Measurements from ENCODE around the gene SYTL3. TPM values are rescaled to one million over a fixed set of nuclear protein-coding genes. Genes with fewer than 3 reads are reported as not detected.

The SYTL3 gene
- polyA plus RNA-seq, 1 of the 3 experiments (the other 2 are of a cell fraction): 2.3 TPM

- H2AFZ ChIP-seq (ENCODE audit: low read depth): no peak overlapping the region
- H3F3A ChIP-seq (replicated peaks; ENCODE audit: insufficient read depth): peaks cover 49% of the 10 kb centered on the region
- no peaks in the 10 kb centered on the region for H3K27me3 ChIP-seq (ENCODE audit: insufficient read depth)
- no peak for DNase-seq
- H3K4me1 ChIP-seq (ENCODE audit: control insufficient read depth in 1 of 2, insufficient read depth in 2 of 2, low read depth in 1 of 2, low read length in 1 of 2): peaks cover 18 to 23% of the 10 kb centered on the region in 2 experiments
- H3K9ac ChIP-seq: no peak overlapping the region
- H3K27ac ChIP-seq (ENCODE audit: low read depth in 2 of 2, low read length in 1 of 2): peak overlapping the region in 1 of 2 experiments; percentile 94; a peak in 2 of 4 replicates
- 77% methylated on average over 9 of the region's 10 CpGs for WGBS (ENCODE audit: low lambda C conversion rate)
- peaks cover 0 to under 1% of the 10 kb centered on the region in 2 experiments for H3K36me3 ChIP-seq (replicated peaks in 1 of 2; ENCODE audit: control insufficient read depth in 1 of 2, insufficient read depth in 2 of 2, low read length in 1 of 2)
- TF ChIP-seq USF2 (IDR thresholded peaks at IDR 0.05; ENCODE audit: borderline replicate concordance, low read depth, low read length) (no peak), NFIC (IDR thresholded peaks at IDR 0.05; ENCODE audit: borderline replicate concordance) (no peak), TCF12 (IDR thresholded peaks at IDR 0.05) (no peak), SIN3A (IDR thresholded peaks at IDR 0.05; ENCODE audit: borderline replicate concordance, low read depth, low read length) (no peak), TEAD4 (IDR thresholded peaks at IDR 0.05; ENCODE audit: borderline replicate concordance, insufficient read depth) (no peak)
- H3K9me2 ChIP-seq: no peaks in the 10 kb centered on the region
- peaks cover 28% of the 10 kb centered on the region for H3K79me2 ChIP-seq (ENCODE audit: insufficient read depth)
- no peak overlapping the region for H3K4me2 ChIP-seq
- no peaks in the 10 kb centered on the region for H3K9me3 ChIP-seq
- no peak overlapping the region for H3K4me3 ChIP-seq (ENCODE audit: low read depth in 2 of 2, low read length in 1 of 2)
- ChIA-PET CTCF (interaction anchor here (0.6 to 7.7 kb wide), 9 partner anchors 15 to 432 kb away, joined by 3 to 46 read pairs (median 3); no protein-coding TSS in a partner anchor), POLR2A (no interaction called here)
- H4K20me1 ChIP-seq (ENCODE audit: insufficient read depth): peaks cover 8% of the 10 kb centered on the region
Measured at GRCh38 chr6:158646023-158646910, 3.6 kb upstream of the SYTL3 start.

- POLR2A ChIA-PET: no interaction called here
- H3K9me3 ChIP-seq: no peaks in the 10 kb centered on the region
- no peak for DNase-seq
- H3K9ac ChIP-seq: no peak overlapping the region
- no peaks in the 10 kb centered on the region for H4K20me1 ChIP-seq (ENCODE audit: insufficient read depth)
- WGBS (ENCODE audit: low lambda C conversion rate): 67% methylated on average over 4 of the region's 4 CpGs
- peaks cover 42% of the 10 kb centered on the region for H3F3A ChIP-seq (replicated peaks; ENCODE audit: insufficient read depth)
- H2AFZ ChIP-seq (ENCODE audit: low read depth): no peak overlapping the region
- H3K36me3 ChIP-seq (replicated peaks in 1 of 2; ENCODE audit: control insufficient read depth in 1 of 2, insufficient read depth in 2 of 2, low read length in 1 of 2): no peaks in the 10 kb centered on the region
- H3K4me3 ChIP-seq (ENCODE audit: low read depth in 2 of 2, low read length in 1 of 2): no peak overlapping the region
- H3K4me2 ChIP-seq: no peak overlapping the region
- no peaks in the 10 kb centered on the region for H3K9me2 ChIP-seq
- H3K79me2 ChIP-seq (ENCODE audit: insufficient read depth): peaks cover 19% of the 10 kb centered on the region
- CTCF ChIA-PET: interaction anchor here (1.7 to 7.7 kb wide), 2 partner anchors 44 to 426 kb away, joined by 5 to 46 read pairs; no protein-coding TSS in a partner anchor
- H3K27me3 ChIP-seq (ENCODE audit: insufficient read depth): no peaks in the 10 kb centered on the region
- peaks cover 12 to 14% of the 10 kb centered on the region in 2 experiments for H3K4me1 ChIP-seq (ENCODE audit: control insufficient read depth in 1 of 2, insufficient read depth in 2 of 2, low read depth in 1 of 2, low read length in 1 of 2)
- peak overlapping the region in 1 of 2 experiments; percentile 94; a peak in 1 of 4 replicates for H3K27ac ChIP-seq (ENCODE audit: low read depth in 2 of 2, low read length in 1 of 2)
- TF ChIP-seq USF1 (IDR thresholded peaks at IDR 0.05; ENCODE audit: borderline replicate concordance, low read depth) (no peak), TCF12 (IDR thresholded peaks at IDR 0.05) (peak; percentile 26; the same call in 1 of the 2 replicates), MAX (IDR thresholded peaks at IDR 0.05; ENCODE audit: low read depth) (no peak), NFIC (IDR thresholded peaks at IDR 0.05; ENCODE audit: borderline replicate concordance) (peak; percentile 44), IRF3 (IDR thresholded peaks at IDR 0.05; ENCODE audit: low read depth, low read length) (no peak)
Measured at GRCh38 chr6:158647501-158647900, 2.4 kb upstream of the SYTL3 start.
